Stimulated activated CD8-positive, alpha-beta memory T cell treated with anti-CD3 and anti-CD28 coated beads, Interleukin-7, amount 100 ng/mL, for 24 hours (primary cell): ENCODE results near the gene USP17L26.
"Not testable (repeated sequence)": the region's sequence is repeated elsewhere in the genome, so short reads cannot be mapped to it uniquely, and the experiment has no call there.

Experiments used
- DNase-seq: peaks from one replicate; pipeline ENCODE4 v3.0.0-alpha.2; 2020; ENCODE audit warnings: low read depth

USP17L26 gene, protein sequence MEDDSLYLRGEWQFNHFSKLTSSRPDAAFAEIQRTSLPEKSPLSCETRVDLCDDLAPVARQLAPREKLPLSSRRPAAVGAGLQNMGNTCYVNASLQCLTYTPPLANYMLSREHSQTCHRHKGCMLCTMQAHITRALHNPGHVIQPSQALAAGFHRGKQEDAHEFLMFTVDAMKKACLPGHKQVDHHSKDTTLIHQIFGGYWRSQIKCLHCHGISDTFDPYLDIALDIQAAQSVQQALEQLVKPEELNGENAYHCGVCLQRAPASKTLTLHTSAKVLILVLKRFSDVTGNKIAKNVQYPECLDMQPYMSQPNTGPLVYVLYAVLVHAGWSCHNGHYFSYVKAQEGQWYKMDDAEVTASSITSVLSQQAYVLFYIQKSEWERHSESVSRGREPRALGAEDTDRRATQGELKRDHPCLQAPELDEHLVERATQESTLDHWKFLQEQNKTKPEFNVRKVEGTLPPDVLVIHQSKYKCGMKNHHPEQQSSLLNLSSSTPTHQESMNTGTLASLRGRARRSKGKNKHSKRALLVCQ

DNA sequence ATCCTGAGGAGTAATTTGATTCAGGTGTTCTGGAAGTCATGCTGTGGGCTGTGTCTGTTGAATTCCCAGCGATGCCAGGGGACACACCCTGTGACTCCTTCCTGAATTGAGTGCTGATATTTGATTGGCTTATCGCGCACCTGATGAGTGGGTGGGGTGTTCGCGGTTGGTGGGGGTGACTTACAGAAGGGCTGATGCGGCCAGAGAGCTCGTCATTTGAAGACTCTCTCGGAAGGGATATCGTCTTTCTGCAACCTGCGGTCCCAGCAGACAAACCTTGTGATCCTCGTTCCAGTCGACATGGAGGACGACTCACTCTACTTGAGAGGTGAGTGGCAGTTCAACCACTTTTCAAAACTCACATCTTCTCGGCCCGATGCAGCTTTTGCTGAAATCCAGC is at the start of gene USP17L26:
TSS of gene USP17L26 (plus strand) at position 301 of the 400 bp plus-strand sequence. CDS start at position 301, 0 bp downstream.
- not testable (repeated sequence) for DNase-seq

DNA sequence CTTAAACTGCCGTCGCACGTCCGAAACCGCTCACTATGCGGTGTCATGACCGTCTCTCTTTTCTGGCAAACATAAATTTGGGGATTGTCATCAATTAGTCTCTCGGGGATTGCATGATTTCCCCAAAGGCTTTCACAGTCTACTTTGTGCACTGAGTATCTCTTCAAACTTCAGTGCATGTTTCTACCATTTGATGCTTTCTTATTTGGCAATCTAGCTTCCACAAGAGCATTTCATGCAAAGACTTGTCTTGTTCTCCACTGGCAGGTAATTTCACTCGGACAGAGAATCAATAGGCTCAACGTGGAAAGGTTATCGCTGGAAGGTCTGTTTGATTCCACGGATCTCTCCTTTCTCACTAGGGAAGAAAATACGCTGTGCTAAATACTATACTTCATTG is 10.3 kb upstream of the USP17L26 start:
- not testable (repeated sequence) for DNase-seq

DNA sequence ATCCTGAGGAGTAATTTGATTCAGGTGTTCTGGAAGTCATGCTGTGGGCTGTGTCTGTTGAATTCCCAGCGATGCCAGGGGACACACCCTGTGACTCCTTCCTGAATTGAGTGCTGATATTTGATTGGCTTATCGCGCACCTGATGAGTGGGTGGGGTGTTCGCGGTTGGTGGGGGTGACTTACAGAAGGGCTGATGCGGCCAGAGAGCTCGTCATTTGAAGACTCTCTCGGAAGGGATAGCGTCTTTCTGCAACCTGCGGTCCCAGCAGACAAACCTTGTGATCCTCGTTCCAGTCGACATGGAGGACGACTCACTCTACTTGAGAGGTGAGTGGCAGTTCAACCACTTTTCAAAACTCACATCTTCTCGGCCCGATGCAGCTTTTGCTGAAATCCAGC is 9.6 kb upstream of the USP17L26 start, which contains the start of gene USP17L24:
TSS of gene USP17L24 (plus strand) at position 301 of the 400 bp plus-strand sequence. CDS start at position 301, 0 bp downstream.
- not testable (repeated sequence) for DNase-seq

DNA sequence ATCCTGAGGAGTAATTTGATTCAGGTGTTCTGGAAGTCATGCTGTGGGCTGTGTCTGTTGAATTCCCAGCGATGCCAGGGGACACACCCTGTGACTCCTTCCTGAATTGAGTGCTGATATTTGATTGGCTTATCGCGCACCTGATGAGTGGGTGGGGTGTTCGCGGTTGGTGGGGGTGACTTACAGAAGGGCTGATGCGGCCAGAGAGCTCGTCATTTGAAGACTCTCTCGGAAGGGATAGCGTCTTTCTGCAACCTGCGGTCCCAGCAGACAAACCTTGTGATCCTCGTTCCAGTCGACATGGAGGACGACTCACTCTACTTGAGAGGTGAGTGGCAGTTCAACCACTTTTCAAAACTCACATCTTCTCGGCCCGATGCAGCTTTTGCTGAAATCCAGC is 4.8 kb upstream of the USP17L26 start, which contains the start of gene USP17L25:
TSS of gene USP17L25 (plus strand) at position 301 of the 400 bp plus-strand sequence. CDS start at position 301, 0 bp downstream.
- DNase-seq: not testable (repeated sequence)

DNA sequence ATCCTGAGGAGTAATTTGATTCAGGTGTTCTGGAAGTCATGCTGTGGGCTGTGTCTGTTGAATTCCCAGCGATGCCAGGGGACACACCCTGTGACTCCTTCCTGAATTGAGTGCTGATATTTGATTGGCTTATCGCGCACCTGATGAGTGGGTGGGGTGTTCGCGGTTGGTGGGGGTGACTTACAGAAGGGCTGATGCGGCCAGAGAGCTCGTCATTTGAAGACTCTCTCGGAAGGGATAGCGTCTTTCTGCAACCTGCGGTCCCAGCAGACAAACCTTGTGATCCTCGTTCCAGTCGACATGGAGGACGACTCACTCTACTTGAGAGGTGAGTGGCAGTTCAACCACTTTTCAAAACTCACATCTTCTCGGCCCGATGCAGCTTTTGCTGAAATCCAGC is 4.6 kb downstream of the USP17L26 start, which contains the start of gene USP17L5:
TSS of gene USP17L5 (plus strand) at position 301 of the 400 bp plus-strand sequence. CDS start at position 301, 0 bp downstream.
- not testable (repeated sequence) for DNase-seq

DNA sequence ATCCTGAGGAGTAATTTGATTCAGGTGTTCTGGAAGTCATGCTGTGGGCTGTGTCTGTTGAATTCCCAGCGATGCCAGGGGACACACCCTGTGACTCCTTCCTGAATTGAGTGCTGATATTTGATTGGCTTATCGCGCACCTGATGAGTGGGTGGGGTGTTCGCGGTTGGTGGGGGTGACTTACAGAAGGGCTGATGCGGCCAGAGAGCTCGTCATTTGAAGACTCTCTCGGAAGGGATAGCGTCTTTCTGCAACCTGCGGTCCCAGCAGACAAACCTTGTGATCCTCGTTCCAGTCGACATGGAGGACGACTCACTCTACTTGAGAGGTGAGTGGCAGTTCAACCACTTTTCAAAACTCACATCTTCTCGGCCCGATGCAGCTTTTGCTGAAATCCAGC is 9.4 kb downstream of the USP17L26 start, which contains the start of gene USP17L27:
TSS of gene USP17L27 (plus strand) at position 301 of the 400 bp plus-strand sequence. CDS start at position 301, 0 bp downstream.
- DNase-seq: not testable (repeated sequence)

DNA sequence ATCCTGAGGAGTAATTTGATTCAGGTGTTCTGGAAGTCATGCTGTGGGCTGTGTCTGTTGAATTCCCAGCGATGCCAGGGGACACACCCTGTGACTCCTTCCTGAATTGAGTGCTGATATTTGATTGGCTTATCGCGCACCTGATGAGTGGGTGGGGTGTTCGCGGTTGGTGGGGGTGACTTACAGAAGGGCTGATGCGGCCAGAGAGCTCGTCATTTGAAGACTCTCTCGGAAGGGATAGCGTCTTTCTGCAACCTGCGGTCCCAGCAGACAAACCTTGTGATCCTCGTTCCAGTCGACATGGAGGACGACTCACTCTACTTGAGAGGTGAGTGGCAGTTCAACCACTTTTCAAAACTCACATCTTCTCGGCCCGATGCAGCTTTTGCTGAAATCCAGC is 14.1 kb downstream of the USP17L26 start, which contains the start of gene USP17L28:
TSS of gene USP17L28 (plus strand) at position 301 of the 400 bp plus-strand sequence. CDS start at position 301, 0 bp downstream.
- DNase-seq: not testable (repeated sequence)

DNA sequence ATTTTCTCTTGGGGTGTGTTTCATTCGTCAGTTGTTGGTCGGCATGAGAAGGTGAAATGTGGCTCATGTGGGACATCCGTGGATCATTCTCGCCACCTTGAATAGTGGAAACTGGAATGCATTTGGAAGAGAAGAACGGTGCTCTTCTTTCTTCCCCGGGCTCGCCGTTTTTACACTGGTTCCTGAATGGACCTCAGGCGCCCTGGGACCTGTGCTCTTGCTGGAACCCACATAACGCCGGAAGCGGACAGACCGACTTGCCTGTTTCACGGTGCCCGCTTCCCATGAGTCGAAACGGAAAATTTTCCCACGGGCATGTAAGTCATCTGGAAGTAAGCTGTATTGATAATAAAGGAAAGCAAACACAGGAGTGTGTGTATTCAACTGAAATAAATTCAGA is 16.4 kb downstream of the USP17L26 start:
- DNase-seq: not testable (repeated sequence)

DNA sequence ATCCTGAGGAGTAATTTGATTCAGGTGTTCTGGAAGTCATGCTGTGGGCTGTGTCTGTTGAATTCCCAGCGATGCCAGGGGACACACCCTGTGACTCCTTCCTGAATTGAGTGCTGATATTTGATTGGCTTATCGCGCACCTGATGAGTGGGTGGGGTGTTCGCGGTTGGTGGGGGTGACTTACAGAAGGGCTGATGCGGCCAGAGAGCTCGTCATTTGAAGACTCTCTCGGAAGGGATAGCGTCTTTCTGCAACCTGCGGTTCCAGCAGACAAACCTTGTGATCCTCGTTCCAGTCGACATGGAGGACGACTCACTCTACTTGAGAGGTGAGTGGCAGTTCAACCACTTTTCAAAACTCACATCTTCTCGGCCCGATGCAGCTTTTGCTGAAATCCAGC is 18.9 kb downstream of the USP17L26 start, which contains the start of gene USP17L29:
TSS of gene USP17L29 (plus strand) at position 301 of the 400 bp plus-strand sequence. CDS start at position 301, 0 bp downstream.
- not testable (repeated sequence) for DNase-seq

DNA sequence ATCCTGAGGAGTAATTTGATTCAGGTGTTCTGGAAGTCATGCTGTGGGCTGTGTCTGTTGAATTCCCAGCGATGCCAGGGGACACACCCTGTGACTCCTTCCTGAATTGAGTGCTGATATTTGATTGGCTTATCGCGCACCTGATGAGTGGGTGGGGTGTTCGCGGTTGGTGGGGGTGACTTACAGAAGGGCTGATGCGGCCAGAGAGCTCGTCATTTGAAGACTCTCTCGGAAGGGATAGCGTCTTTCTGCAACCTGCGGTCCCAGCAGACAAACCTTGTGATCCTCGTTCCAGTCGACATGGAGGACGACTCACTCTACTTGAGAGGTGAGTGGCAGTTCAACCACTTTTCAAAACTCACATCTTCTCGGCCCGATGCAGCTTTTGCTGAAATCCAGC is 28.4 kb downstream of the USP17L26 start, which contains the start of gene USP17L30:
TSS of gene USP17L30 (plus strand) at position 301 of the 400 bp plus-strand sequence. CDS start at position 301, 0 bp downstream.
- DNase-seq: not testable (repeated sequence)

DNA sequence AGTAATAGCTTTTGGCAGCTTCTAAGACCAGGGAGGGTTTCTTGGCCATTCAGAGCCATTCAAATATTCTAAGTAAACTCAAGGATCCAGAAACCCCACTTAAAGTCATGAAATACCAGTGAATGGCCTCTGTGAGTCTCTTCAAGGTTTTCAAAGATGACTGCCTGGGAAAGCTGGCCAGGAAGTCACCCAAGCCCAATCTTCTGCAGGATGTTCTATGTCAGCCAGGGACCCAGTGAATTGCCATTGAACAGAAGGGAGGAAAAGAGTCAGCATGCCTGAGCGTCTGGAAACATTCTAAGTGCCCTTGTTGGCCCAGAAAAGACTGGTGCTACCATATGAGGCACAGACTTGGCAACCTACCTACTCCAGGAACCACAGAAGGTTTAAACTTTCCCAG is 45.4 kb downstream of the USP17L26 start:
- DNase-seq: not testable (repeated sequence)

DNA sequence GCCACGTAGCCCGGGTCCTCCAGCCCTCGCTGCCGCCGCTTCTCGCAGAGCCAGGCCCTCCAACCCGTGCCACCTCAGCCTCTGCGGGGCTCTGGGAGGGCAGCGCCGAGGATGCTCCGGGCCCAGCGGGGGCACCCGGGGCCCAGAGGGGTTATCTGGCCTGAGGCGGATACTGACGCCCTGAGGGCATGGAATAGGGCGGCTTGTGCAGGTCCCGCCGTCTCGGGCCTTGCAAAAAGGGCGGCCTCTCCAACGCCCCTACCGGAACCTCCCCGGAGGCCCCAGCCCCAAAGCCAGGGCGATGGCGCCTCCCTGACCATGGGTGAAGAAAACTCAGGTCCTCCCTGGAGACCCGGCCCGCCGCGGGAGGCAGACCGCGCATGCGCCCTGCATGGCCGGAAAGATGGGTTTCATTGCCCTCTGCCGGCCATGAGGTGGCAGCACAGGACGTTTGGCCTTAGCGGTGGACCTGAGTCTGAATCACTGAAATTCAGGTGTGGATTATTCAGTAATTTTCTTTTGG is 46.6 kb downstream of the USP17L26 start:
- DNase-seq: peak; percentile 19

DNA sequence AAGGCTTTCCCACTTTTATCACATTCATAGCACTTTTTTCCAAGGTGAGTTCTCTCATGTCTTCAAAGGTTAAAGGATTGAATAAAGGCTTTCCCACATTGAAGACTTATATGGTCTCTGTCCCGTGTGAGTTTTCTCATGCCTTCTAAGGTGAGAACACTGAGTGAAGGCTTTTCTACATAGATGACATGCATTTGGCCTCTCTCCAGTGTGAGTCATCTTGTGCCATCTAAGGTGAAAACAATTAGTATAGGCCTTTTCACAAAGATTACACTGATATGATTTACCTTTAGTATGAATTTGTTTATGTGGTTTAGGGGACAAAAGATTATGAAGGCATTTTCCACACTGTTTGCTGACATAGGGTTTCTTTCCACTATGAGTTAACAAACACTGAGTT is 49.7 kb downstream of the USP17L26 start:
- no peak for DNase-seq
